Embryonic facial prominence (tissue), 1 donor: ENCODE data around the gene COLQ.
"Not testable (repeated sequence)": the region's sequence is repeated elsewhere in the genome, so short reads cannot be mapped to it uniquely, and the experiment has no call there.

ENCODE experiments used
- DNase-seq: peaks from one replicate; pipeline ENCODE4 v3.0.0-alpha.2; 2016; ENCODE audit errors: extremely low spot score

COLQ gene

GRCh38 chr3:15491143-15491542, 30.4 kb downstream of the COLQ start:
- no peak for DNase-seq

DNA sequence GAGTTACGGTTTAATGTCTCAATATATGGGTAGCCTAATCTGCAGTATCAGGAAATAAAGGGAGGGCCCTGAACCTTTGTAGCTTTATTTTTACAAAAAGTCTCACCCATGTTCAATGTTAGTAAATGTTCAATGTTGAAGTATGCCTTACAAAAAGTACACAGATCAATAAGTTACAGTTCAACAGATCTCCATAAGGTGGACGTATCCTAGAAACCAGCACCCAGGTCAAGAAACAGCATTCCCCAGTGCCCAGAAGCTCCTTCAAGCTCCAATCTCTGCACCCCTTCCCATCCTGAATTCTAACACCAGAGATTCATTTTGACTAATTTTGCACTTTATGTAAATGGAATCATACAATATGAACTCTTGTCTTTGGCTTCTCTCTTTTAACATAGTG, 31.3 kb downstream of the COLQ start:
- no peak for DNase-seq

DNA sequence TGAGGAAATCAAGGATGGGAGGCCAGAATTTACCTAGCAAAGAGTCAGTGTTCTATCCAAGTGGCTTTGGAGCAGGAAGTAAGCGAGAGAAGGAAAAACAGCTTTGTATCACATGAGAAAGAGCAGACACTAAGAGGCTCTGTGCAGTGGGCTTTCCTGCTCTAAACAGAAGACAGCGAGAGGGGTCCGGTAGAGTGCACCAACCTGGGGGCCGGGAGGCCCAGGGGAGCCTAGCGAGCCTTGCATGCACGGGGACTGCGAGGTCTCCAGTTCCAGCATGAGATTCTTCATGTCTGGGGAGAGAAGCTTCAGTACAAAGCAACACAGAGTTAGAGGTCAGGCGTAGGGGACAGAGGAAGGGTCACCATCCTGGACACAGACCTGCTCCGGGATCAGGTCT, 33.5 kb downstream of the COLQ start:
- no peak for DNase-seq

DNA sequence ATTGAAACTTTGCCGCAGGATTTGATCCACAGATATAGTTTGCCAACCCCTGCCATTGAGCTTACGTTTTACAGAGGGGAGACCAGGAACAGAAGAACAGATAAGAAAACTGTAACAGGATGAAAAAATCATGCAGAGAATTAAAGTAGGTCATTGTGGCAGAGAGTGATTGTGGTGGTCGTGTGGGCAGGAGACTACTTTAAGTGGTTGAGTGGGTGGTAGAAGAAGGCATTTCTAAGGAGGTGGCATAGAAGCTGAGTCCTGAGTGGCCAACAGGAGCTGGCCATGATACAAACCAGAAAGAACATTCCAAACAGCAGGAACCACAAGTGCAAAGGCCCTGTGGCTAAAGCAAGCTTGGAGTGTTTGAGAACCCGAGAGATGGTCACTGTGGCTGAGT, 34.5 kb downstream of the COLQ start:
- DNase-seq, result no peak

- DNase-seq, result no peak
Observed at GRCh38 chr3:15486020-15486419, 35.5 kb downstream of the COLQ start.

GRCh38 chr3:15484551-15484950, 37.0 kb downstream of the COLQ start:
- DNase-seq, result not testable (repeated sequence)

GRCh38 chr3:15479400-15480224, 41.9 kb downstream of the COLQ start:
- no peak for DNase-seq

DNA sequence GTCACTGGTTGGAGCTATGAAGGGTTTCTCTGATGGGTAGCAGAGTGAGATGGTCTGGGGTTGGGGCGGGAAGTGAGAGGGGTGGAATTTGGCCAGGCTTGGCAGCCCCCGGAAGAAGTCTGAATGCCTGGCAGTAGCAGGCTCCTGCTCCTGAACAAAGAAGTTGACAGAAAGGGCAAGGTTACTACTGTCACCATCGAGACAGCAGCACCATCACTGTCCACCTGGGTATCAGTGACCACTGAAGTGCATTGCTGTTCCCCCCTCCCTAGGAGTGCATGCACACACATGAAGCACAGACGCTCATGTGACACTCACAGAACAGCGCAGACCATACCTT, 42.9 kb downstream of the COLQ start:
- DNase-seq, result no peak

DNA sequence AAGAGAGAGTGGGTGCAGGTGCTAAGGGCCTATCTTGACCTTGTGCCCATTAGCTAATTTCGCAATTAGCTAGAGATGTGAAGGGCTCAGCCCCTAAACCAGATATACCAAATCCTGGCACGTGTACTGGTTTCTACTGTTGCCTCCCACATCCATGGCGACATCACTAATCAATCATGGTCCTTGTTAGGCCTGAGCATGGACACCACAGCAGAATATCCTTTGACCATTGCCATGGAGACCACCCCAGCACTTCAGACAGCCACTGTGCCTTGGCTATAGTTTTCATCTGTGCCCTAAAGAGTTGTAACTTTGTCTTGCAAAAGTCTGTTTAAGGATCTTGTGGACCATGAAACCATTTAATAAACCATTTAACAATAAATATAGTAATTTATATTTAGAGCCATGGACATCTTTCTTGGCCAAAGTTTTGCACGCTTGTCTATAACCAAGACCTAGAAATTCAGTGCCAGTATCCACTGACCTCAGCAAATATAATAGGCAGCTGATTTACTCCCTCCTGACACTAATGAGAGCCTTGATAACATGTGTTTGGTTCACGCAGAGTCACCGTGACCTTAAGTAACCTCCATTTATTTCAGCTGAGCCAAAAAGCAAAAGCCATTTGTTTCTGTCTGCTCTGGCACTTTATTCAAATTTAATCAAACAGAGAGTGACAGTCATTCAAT, 43.4 kb downstream of the COLQ start:
- DNase-seq, result no peak

DNA sequence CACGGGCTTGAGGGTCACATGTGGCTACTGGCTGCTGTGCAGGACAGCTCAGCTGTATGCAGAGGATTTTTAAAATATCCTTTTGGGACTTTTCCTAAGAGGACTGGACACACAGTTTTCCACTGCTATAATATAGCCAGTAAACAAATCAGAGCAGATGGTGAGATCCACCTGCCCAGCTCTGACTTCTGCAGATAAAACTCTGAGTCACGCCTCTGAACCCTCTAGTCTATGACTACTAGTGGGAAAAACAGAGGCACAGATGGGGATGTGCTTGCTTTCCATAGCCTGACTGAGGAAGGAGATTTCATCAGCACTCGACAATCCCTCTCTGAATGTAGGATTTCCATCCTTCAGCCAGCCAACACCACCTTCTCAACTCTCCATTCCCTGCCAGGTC, 45.1 kb downstream of the COLQ start:
- no peak for DNase-seq

DNA sequence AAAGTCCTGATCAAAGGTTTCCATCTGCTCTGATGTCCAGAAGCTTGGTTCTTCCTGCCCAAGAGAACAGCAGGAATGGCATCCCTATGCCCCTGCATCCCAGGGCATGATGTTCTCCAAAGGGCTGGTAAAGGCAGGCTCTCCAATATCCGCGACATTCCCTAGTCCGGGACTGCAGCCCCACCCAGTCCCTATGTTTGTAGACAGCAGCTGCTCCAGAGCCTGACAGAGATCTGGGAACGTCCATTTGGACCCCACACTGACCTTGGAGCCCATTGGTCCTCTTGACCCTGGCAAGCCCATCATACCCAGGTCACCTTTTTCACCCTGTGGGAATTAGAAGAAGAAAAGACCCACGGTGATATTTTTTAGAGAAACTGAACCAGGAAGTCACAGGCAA, 46.3 kb downstream of the COLQ start:
- no peak for DNase-seq

GRCh38 chr3:15471861-15472260, 49.6 kb downstream of the COLQ start:
- no peak for DNase-seq

GRCh38 chr3:15470849-15471248, 50.7 kb downstream of the COLQ start:
- no peak for DNase-seq

DNA sequence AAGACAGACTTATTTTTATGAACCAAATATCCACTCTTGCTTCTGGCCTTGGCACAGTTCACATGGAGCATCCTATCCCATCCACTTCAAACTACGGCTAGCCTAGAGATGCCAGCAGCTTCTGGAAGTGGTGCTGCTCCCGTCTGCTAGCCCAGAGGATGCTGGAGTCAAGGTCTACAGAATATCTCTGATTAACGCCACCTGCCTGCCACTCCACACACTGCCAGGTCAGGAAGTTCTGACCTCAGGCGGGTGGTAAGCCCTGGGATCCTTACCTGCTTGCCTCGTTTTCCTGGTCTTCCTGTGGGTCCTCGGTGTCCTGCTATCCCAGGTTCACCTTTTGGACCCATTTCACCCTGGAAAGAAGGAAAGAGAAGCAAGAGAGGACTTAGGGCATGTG, 51.2 kb downstream of the COLQ start:
- no peak for DNase-seq

- DNase-seq, result no peak
Observed at GRCh38 chr3:15467227-15468181, 54.0 kb downstream of the COLQ start.

- no peak for DNase-seq
Observed at GRCh38 chr3:15465876-15466585, 55.5 kb downstream of the COLQ start.

GRCh38 chr3:15462451-15462850, 59.1 kb downstream of the COLQ start:
- DNase-seq, result no peak

DNA sequence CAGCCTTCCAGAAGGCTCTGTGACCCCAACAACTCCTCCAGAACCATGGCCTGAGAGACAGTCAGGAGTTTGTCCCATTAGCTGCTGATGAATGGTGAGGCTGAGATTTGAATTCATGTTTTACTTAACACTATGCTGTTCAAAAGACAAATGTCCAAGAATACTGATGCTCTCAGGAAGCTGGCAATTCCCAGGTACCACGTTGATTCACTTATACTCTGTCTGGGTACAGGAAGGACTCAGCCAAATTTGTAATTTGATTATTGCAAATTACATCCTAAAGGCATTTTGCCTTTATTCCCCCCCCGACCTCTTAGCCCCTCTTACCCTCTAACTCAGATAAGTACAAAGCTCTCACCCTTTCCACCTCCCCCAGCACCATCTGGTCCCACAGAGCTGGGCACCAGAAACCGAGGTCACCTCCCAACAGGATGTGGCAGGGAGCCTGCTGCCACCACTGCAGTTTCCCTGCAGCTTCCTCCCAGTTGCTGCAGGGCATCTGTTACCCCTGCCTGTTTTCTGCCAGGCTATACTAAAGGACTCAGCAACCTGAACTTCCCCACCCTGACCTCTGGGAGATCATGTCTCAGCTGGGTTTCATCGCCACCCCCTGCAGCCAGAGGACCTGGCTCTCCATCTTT, 60.5 kb downstream of the COLQ start:
- DNase-seq, result no peak

- no peak for DNase-seq
Observed at GRCh38 chr3:15458212-15458780, 63.2 kb downstream of the COLQ start.

- DNase-seq, result not testable (repeated sequence)
Observed at GRCh38 chr3:15456915-15457314, 64.6 kb downstream of the COLQ start.

- DNase-seq, result no peak
Observed at GRCh38 chr3:15456321-15456720, 65.2 kb downstream of the COLQ start.
